SU-DHL-6 (cell line): ENCODE data around the gene NMRK2.

ENCODE experiments used
- H2AFZ ChIP-seq: fragments of 200-600 bp; sonication (generic); 2 replicates; pipeline ENCODE4 v1.6.1; 2014; ENCODE audit warnings: low read depth, mild to moderate bottlenecking, moderate library complexity, mixed read lengths, antibody characterized with exemption, low read length; ENCODE audit not compliant: severe bottlenecking
- H3F3A ChIP-seq: fragments of 200-600 bp; shearing (Covaris generic); 2 replicates; pipeline ENCODE4 v1.6.0; 2016; ENCODE audit warnings: antibody characterized with exemption, mild to moderate bottlenecking; ENCODE audit not compliant: insufficient read depth
- H3K27ac ChIP-seq: fragments of 200-600 bp; sonication (generic); 2 replicates; pipeline ENCODE4 v1.5.1; 2016; ENCODE audit warnings: low read depth, mild to moderate bottlenecking, low read length, moderate library complexity, mixed read lengths
- H3K27me3 ChIP-seq: fragments of 200-600 bp; sonication (generic), shearing (Covaris generic); 2 replicates; pipeline ENCODE4 v1.6.0; 2014; ENCODE audit warnings: mild to moderate bottlenecking, low read length
- H3K36me3 ChIP-seq: fragments of 200-600 bp; sonication (generic); 2 replicates; pipeline ENCODE4 v1.6.1; 2014; ENCODE audit warnings: mild to moderate bottlenecking, low read length, mixed read lengths
- H3K4me2 ChIP-seq: fragments of 300-600, 200-600 bp; shearing (Covaris generic), sonication (generic); 2 replicates; pipeline ENCODE4 v1.6.0; 2014; ENCODE audit warnings: low read length, low read depth, mild to moderate bottlenecking; ENCODE audit not compliant: poor library complexity, severe bottlenecking
- H3K4me3 ChIP-seq: fragments of 200-600 bp; sonication (generic); 2 replicates; pipeline ENCODE4 v1.5.1; 2014; ENCODE audit warnings: antibody characterized with exemption, low read length, mild to moderate bottlenecking, mixed read lengths; ENCODE audit not compliant: insufficient read depth, poor library complexity, severe bottlenecking
- H3K79me2 ChIP-seq: fragments of 200-600 bp; sonication (generic); 2 replicates; pipeline ENCODE4 v1.6.1; 2014; ENCODE audit warnings: mild to moderate bottlenecking, low read length, moderate library complexity; ENCODE audit not compliant: insufficient read depth
- H3K9ac ChIP-seq: fragments of 200-600 bp; sonication (generic); 2 replicates; pipeline ENCODE4 v1.7.0; 2014; ENCODE audit warnings: mild to moderate bottlenecking, low read length
- H3K9me2 ChIP-seq: fragments of 200-600 bp; sonication (generic); replicated peaks from 2 replicates; pipeline ENCODE4 v1.6.1; 2014; ENCODE audit warnings: low read length; ENCODE audit not compliant: insufficient read depth
- H3K9me3 ChIP-seq: fragments of 200-600 bp; sonication (generic); 2 replicates; pipeline ENCODE4 v1.6.1; 2014; ENCODE audit warnings: low read length, mixed read lengths; ENCODE audit not compliant: insufficient read depth
- H4K20me1 ChIP-seq: fragments of 200-600 bp; sonication (generic); 2 replicates; pipeline ENCODE4 v1.6.1; 2014; ENCODE audit warnings: low read depth, mild to moderate bottlenecking, antibody characterized with exemption, low read length, moderate library complexity, mixed read lengths
- EZH2phosphoT487 ChIP-seq: fragments of 200-600 bp; sonication (generic), shearing (Covaris generic); conservative IDR thresholded peaks from 2 replicates; pipeline ENCODE4 v1.6.1; 2018; ENCODE audit warnings: mild to moderate bottlenecking, antibody characterized with exemption, low read length, moderate library complexity, mixed read lengths
- TF ChIP-seq, protein P1 (sequence below): fragments of 200-600 bp; sonication (generic); IDR thresholded peaks from one replicate; pipeline ENCODE4 v1.5.1; 2017; ENCODE audit warnings: antibody characterized with exemption, mild to moderate bottlenecking, low read length, moderate library complexity; ENCODE audit not compliant: insufficient read depth, poor library complexity, severe bottlenecking

The NMRK2 gene

GRCh38 chr19:3984908-3985642 lies 52.2 kb downstream of the NMRK2 start, which contains the start of gene EEF2:
Gene EEF2 (minus strand): TSS chr19:3985463. CDS start chr19:3985380, 83 bp downstream.
- H3K4me3 ChIP-seq, result peak within 1 kb of the TSS; percentile 89
- no peaks in the 10 kb centered on the region for H3K9me3 ChIP-seq
- H2AFZ ChIP-seq, result peak within 1 kb of the TSS; percentile 82
- H3K27ac ChIP-seq, result peak within 1 kb of the TSS; percentile 87
- peaks cover 49% of the 10 kb centered on the region for H3K79me2 ChIP-seq
- peaks cover 44% of the 10 kb centered on the region for H3K36me3 ChIP-seq
- peaks cover 70% of the 10 kb centered on the region for H3F3A ChIP-seq
- no peak for TF ChIP-seq EZH2phosphoT487
- TF ChIP-seq, protein P1, sequence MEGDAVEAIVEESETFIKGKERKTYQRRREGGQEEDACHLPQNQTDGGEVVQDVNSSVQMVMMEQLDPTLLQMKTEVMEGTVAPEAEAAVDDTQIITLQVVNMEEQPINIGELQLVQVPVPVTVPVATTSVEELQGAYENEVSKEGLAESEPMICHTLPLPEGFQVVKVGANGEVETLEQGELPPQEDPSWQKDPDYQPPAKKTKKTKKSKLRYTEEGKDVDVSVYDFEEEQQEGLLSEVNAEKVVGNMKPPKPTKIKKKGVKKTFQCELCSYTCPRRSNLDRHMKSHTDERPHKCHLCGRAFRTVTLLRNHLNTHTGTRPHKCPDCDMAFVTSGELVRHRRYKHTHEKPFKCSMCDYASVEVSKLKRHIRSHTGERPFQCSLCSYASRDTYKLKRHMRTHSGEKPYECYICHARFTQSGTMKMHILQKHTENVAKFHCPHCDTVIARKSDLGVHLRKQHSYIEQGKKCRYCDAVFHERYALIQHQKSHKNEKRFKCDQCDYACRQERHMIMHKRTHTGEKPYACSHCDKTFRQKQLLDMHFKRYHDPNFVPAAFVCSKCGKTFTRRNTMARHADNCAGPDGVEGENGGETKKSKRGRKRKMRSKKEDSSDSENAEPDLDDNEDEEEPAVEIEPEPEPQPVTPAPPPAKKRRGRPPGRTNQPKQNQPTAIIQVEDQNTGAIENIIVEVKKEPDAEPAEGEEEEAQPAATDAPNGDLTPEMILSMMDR, result no peak
- H3K27me3 ChIP-seq, result no peaks in the 10 kb centered on the region
- H3K4me2 ChIP-seq, result peak within 1 kb of the TSS; percentile 95
- no peaks in the 10 kb centered on the region for H3K9me2 ChIP-seq
- H3K9ac ChIP-seq, result peak within 1 kb of the TSS; percentile 94
- H4K20me1 ChIP-seq, result peaks cover 39% of the 10 kb centered on the region; the same call in 1 of the 2 replicates

DNA sequence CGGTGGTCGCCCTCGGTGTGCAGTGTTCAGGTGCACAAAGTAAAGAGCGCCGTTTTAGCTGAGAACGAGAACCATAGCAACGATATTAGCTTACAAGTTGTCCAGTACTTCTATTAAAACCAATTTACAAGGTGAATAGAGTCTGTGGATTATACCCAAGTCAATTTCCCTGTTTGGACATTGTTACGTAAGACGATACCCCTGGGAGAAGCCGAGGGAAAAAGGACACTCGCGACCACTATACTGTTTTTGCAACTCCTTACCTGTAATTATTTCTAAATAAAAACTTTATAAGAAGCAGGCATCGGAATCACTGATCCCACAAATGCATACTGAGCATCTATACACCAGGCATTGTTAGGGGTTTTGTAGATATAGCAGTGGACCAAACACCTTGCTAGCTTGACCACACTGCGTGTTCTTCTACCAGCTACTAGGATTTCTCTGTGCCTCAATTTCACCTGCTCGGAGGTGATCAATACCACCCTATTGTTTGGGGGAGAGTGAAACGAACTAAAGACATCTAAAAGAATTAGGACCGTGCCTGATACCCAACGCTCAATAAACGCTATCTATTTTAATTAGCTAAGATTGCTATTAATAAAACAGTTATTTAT lies 52.9 kb downstream of the NMRK2 start:
- H3K27ac ChIP-seq, result peak overlapping the region; percentile 81
- no peaks in the 10 kb centered on the region for H3K9me3 ChIP-seq
- H3K9me2 ChIP-seq, result no peaks in the 10 kb centered on the region
- peaks cover 37% of the 10 kb centered on the region for H3K36me3 ChIP-seq
- peak overlapping the region; percentile 82 for H2AFZ ChIP-seq
- H3K9ac ChIP-seq, result peak overlapping the region; percentile 94
- peak overlapping the region; percentile 89 for H3K4me3 ChIP-seq
- H3K4me2 ChIP-seq, result peak overlapping the region; percentile 95
- H4K20me1 ChIP-seq, result peaks cover 37% of the 10 kb centered on the region; the same call in 1 of the 2 replicates
- TF ChIP-seq EZH2phosphoT487, result no peak
- TF ChIP-seq, protein P1, result no peak
- peaks cover 66% of the 10 kb centered on the region for H3F3A ChIP-seq
- peaks cover 43% of the 10 kb centered on the region for H3K79me2 ChIP-seq
- H3K27me3 ChIP-seq, result no peaks in the 10 kb centered on the region

GRCh38 chr19:3986260-3987041 lies 53.6 kb downstream of the NMRK2 start:
- H3K9ac ChIP-seq, result peak overlapping the region; percentile 94
- H3K36me3 ChIP-seq, result peaks cover 30% of the 10 kb centered on the region
- H3K27ac ChIP-seq, result peak overlapping the region; percentile 81
- H3K9me2 ChIP-seq, result no peaks in the 10 kb centered on the region
- H3K9me3 ChIP-seq, result no peaks in the 10 kb centered on the region
- H3F3A ChIP-seq, result peaks cover 59% of the 10 kb centered on the region
- peak overlapping the region; percentile 89 for H3K4me3 ChIP-seq
- no peaks in the 10 kb centered on the region for H3K27me3 ChIP-seq
- peak overlapping the region; percentile 69 for H2AFZ ChIP-seq
- no peak for TF ChIP-seq EZH2phosphoT487
- TF ChIP-seq, protein P1, result peak; percentile 69
- peaks cover 31% of the 10 kb centered on the region; the same call in 1 of the 2 replicates for H4K20me1 ChIP-seq
- H3K4me2 ChIP-seq, result peak overlapping the region; percentile 95
- peaks cover 38% of the 10 kb centered on the region for H3K79me2 ChIP-seq
